GM12865 (cell line): ENCODE measurements around the gene KCNK10.
A peak's percentile ranks its signal among the peaks of the same experiment; 100 is the strongest.

Experiments
- DNase-seq: peaks from one replicate; pipeline ENCODE4 v3.0.0; 2010; ENCODE audit warnings: low read depth
- H3K4me3 ChIP-seq: 2 replicates; pipeline ENCODE4 v1.5.1; 2011; ENCODE audit warnings: mild to moderate bottlenecking, low read depth, low read length, control low read depth
- TF ChIP-seq, protein P1 (sequence below): IDR thresholded peaks from 2 replicates; pipeline ENCODE4 v1.5.1; 2011; ENCODE audit warnings: low read length, control low read depth, low read depth, inconsistent platforms; ENCODE audit not compliant: insufficient read depth; ENCODE audit errors: missing control alignments

The KCNK10 gene

DNA sequence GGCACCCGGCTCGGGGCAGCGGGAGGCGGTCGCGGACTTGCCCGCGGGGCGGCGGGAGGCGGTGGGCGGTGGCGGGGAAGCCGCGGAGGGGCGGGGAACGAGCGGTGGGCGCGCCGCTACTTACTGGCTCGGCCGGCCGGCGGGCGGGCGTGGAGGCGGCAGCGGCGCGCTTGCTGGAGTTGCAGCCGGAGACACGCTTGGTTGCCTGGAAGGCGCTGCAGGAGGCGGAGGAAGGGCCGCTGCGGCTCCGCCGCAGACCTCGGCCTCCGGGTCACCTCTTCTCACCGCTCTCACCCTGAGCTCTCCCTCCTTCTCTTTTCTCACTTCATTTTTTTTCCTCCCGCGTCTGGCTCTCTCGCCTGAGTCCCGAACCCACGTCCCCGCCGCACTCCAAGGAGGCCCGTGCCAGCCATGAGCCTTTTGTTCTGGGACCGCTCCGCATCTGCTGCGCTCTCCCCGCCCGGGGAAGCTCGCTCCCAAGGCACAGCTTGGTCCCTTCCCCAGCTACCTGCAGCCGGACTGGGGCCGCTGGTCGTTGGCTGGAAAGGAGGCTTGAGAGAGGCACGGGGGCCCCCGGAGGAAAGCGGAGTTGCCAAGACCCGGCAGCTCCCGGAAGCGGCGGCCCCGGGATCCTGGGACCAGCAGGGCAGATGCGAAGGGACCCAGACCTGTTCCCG is 592 bp upstream of the KCNK10 start:
- DNase-seq, result peak; percentile 82
- TF ChIP-seq, protein P1, sequence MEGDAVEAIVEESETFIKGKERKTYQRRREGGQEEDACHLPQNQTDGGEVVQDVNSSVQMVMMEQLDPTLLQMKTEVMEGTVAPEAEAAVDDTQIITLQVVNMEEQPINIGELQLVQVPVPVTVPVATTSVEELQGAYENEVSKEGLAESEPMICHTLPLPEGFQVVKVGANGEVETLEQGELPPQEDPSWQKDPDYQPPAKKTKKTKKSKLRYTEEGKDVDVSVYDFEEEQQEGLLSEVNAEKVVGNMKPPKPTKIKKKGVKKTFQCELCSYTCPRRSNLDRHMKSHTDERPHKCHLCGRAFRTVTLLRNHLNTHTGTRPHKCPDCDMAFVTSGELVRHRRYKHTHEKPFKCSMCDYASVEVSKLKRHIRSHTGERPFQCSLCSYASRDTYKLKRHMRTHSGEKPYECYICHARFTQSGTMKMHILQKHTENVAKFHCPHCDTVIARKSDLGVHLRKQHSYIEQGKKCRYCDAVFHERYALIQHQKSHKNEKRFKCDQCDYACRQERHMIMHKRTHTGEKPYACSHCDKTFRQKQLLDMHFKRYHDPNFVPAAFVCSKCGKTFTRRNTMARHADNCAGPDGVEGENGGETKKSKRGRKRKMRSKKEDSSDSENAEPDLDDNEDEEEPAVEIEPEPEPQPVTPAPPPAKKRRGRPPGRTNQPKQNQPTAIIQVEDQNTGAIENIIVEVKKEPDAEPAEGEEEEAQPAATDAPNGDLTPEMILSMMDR, result no peak
- H3K4me3 ChIP-seq, result peak overlapping the region; percentile 65

DNA sequence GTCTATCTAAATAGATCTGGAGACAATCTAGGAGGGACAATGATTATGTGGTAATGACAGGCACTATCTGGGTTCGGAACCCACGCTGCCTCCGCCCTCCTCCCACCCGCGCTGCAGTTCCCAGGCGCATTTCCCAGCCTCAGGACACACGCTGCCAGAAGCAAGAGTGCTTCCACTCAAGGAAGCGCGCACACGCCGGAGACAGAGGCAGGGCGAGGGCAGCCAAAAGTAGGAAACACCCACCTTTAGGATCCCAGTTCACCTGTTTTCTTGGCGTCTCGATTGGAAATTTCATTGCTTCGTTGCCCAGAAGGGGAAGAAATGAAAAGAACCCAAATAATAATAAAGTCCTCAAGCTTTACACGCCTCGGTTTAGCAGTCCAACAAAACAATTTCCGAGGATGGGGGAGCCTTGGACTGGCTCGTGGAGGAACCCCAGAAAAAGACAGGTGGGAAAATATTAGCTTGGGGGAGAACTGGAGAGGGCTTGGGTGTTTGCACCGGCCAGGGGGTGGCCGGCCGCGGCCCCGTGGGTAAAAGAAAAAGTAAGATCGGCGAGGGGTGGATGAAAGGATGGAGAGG is 474 bp downstream of the KCNK10 start:
- no peak for DNase-seq
- TF ChIP-seq, protein P1, result no peak
- peak overlapping the region; percentile 22 for H3K4me3 ChIP-seq

DNA sequence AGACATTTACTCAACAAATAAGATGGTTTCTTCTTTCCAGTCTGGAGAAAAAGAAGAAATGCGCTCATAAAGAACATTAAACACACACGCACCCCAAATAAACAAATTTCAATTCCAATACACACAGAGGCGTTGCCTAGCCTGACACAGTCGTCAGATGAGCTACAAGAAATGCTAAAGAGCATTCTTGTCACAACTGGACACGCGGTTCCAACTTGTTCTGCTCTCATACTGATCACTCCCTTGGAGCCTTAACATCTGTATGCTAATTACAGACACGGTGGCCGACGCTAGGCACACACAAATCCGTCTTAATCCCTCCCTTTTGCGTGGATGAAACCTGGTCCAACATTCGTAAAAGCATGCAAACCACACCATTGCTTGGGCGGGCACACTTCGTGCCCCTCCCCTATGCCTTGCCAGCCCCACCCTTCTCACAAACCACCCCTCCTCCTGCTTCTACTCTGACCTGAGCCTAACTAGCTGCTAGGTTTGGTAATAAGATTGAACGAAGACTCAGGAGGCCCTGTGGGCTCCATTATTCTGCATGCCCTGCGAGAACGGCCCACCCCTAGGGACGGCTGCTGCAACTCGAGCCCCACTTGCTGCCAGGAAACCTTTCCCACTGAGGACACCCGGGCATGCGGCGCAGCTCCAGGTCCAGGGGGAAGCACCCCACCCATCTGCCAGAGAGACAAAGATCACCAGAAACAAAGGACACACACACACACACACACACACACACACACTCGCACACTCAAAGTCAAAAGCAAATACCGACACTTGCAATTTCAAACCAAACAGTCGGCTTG is 1.2 kb downstream of the KCNK10 start:
- no peak for DNase-seq
- TF ChIP-seq, protein P1, result no peak
- H3K4me3 ChIP-seq, result no peak overlapping the region

DNA sequence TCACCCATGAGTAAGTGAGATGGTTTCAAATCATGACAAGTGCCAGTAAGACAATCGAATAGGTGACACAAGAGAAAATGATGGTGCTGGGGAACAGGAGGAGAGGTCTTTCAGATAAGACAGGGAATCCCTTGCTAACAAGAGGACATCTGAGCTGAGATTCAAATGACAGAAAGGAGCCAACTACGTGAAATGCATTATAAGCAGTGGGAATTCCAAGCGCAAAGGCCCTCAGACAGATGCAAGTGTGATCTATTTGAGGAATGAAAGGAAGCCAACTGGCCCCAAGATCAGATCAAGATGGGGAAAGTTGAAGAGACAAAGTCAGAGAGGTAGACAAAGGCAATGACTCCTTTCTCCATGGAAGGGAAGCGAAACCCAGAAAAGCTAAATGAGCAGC is 4.7 kb downstream of the KCNK10 start:
- H3K4me3 ChIP-seq, result no peak overlapping the region
- TF ChIP-seq, protein P1, result no peak
- DNase-seq, result no peak

DNA sequence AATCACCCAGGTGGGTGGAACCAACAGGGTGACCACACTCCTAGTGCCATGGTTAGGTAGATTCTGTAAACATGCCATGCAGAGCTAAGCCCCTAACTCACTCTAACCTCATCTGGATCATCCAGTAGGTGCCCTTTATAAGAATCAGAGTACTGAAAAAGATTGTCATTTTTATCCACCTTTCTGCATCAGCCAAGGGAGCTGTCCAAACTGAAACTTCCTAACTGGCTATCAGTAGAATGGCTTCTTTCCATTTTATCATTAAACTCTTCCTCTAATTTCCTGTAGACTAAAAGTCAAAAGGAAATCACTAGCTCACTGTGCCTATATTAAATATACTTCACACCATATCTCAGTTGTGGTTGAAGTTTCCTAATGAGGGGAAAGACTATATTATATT is 6.5 kb downstream of the KCNK10 start:
- DNase-seq, result no peak
- no peak overlapping the region for H3K4me3 ChIP-seq
- TF ChIP-seq, protein P1, result no peak

DNA sequence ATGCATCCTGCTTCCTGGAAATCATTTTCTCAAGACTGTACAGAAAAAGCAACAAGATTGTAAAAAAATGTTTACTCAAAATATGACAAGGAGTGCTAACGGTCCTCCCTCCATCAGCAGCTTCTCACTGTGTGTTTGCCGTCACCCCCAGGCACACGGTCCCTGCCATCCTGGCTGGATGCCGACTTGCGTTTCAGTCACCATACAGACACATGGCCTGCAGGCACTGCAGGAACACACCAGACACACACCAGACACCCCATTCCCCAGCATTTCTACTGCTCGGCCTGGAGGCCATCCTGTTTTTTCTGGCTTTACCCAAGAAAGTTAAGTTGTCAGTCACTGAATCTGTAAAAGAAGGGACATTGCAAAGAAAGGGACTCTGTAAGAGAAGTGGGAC is 10.8 kb downstream of the KCNK10 start:
- no peak for DNase-seq
- no peak overlapping the region for H3K4me3 ChIP-seq
- TF ChIP-seq, protein P1, result no peak

DNA sequence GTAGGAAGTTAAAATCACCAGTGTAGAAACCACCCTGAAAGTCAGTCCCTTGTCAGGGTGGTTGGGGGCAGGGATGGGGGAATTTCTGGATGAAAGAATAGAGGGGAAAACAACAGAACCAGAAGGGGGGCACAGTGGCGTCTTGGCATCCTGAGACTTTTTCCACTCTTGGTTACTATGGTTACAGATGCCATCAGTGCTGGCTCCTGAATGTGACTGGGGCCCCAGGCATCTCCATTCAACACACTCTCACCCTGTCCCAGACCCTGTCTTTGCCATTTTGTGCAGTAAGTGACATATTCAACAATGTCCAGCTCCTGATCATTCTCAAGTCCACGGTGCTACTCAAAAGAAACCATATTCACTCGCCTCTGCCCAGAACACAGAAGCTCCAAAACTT is 11.3 kb downstream of the KCNK10 start:
- H3K4me3 ChIP-seq, result no peak overlapping the region
- DNase-seq, result no peak
- TF ChIP-seq, protein P1, result no peak
